H1 (cell line): ENCODE results near the gene CTSA. TPM values are rescaled to one million over a fixed set of nuclear protein-coding genes. Genes with fewer than 3 reads are reported as not detected.

Experiments
- CTCF ChIA-PET: fragments of 300-600 bp; sonication (Branson Sonifier 250); formaldehyde crosslinking; loops from one replicate; lab custom pipeline; 2021; ENCODE audit not compliant: partially characterized antibody; lab: Charles Lee
- POLR2A ChIA-PET: fragments of 300-600 bp; sonication (Branson Sonifier 250); formaldehyde crosslinking; loops from one replicate; lab custom pipeline; 2021; ENCODE audit warnings: inconsistent platforms; ENCODE audit not compliant: partially characterized antibody; lab: Charles Lee
- DNase-seq, 2 experiments: peaks; one replicate each; pipeline versions ENCODE4 v3.0.0 to v3.0.0-alpha.2; 2010 to 2022; ENCODE audit warnings: low spot score in 2 of 2, low read depth in 1 of 2, mixed read lengths in 1 of 2
- FAIRE-seq: peaks from 2 replicates; lab custom pipeline; 2011; peaks lifted over from hg19 to GRCh38; lab: Jason Lieb, UNC
- H2AFZ ChIP-seq: 2 replicates; pipeline ENCODE4 v1.8.1; 2012; ENCODE audit warnings: low read length, inconsistent platforms
- H2AK5ac ChIP-seq: 2 replicates; pipeline ENCODE4 v1.6.1; 2013; ENCODE audit warnings: low read depth, low read length
- H2BK120ac ChIP-seq: replicated peaks from 2 replicates; pipeline ENCODE3; 2013; ENCODE audit warnings: low read depth, low read length, inconsistent platforms
- H2BK12ac ChIP-seq: 2 replicates; pipeline ENCODE4 v1.6.1; 2013; ENCODE audit warnings: low read depth, low read length
- H2BK15ac ChIP-seq: 2 replicates; pipeline ENCODE4 v1.6.1; 2013; ENCODE audit warnings: low read length
- H2BK20ac ChIP-seq: 2 replicates; pipeline ENCODE4 v1.6.1; 2013; ENCODE audit warnings: low read length
- H2BK5ac ChIP-seq: 2 replicates; pipeline ENCODE4 v1.6.1; 2013; ENCODE audit warnings: low read depth, low read length
- H3K14ac ChIP-seq: 2 replicates; pipeline ENCODE4 v1.6.1; 2013; ENCODE audit warnings: inconsistent platforms; ENCODE audit not compliant: insufficient read length
- H3K18ac ChIP-seq: 2 replicates; pipeline ENCODE4 v1.6.1; 2013; ENCODE audit warnings: low read length; ENCODE audit errors: extremely low read depth
- H3K23ac ChIP-seq: 2 replicates; pipeline ENCODE4 v1.6.1; 2013; ENCODE audit warnings: inconsistent platforms; ENCODE audit not compliant: insufficient read length
- H3K23me2 ChIP-seq: 2 replicates; pipeline ENCODE4 v1.6.1; 2013; ENCODE audit warnings: low read depth, low read length
- H3K27ac ChIP-seq: 2 replicates; pipeline ENCODE4 v1.6.1; 2011; ENCODE audit warnings: low read depth, low read length, inconsistent platforms
- H3K27me3 ChIP-seq, 4 experiments: replicated peaks in 1 of 4; 1 replicate in 1 of 4; 2 replicates in 3 of 4; pipeline versions ENCODE4 v1.6.1 to v1.8.1; 2011 to 2013; ENCODE audit warnings: low read length in 3 of 4, mild to moderate bottlenecking in 3 of 4, inconsistent platforms in 2 of 4, mixed read lengths in 2 of 4, moderate library complexity in 1 of 4; ENCODE audit not compliant: control insufficient read depth in 3 of 4, insufficient read depth in 3 of 4; ENCODE audit errors: extremely low read depth in 1 of 4
- H3K36me3 ChIP-seq, 4 experiments: 2 replicates each; pipeline versions ENCODE4 v1.6.1 to v1.8.1; 2011 to 2013; ENCODE audit warnings: mild to moderate bottlenecking in 4 of 4, low read length in 3 of 4, moderate library complexity in 2 of 4, control low read depth in 1 of 4, inconsistent platforms in 1 of 4; ENCODE audit not compliant: insufficient read depth in 4 of 4, control insufficient read depth in 2 of 4
- H3K4ac ChIP-seq: replicated peaks from 2 replicates; pipeline ENCODE3; 2013; ENCODE audit warnings: low read length, low read depth, mixed read lengths, inconsistent platforms; ENCODE audit not compliant: insufficient read length
- H3K4me1 ChIP-seq, 4 experiments: replicated peaks in 1 of 4; 1 replicate in 1 of 4; 2 replicates in 3 of 4; pipeline versions ENCODE4 v1.6.1 to v1.8.1; 2011 to 2013; ENCODE audit warnings: low read length in 3 of 4, inconsistent platforms in 2 of 4, mixed read lengths in 1 of 4; ENCODE audit not compliant: insufficient read depth in 4 of 4, control insufficient read depth in 3 of 4
- H3K4me2 ChIP-seq, 2 experiments: 2 replicates each; pipeline versions ENCODE4 v1.6.1 to v1.8.1; 2011 to 2013; ENCODE audit warnings: low read depth in 2 of 2, low read length in 2 of 2, control low read depth in 1 of 2, inconsistent platforms in 1 of 2, mild to moderate bottlenecking in 1 of 2; ENCODE audit not compliant: insufficient read depth in 1 of 2
- H3K4me3 ChIP-seq, 4 experiments: fragments of 200-600, 300-600 bp in 1 of 4; sonication (generic), shearing (Covaris generic), sonication (Bioruptor Twin) in 1 of 4; 2 replicates each; pipeline versions ENCODE4 v1.5.1 to v1.8.1; 2011 to 2016; ENCODE audit warnings: low read length in 4 of 4, low read depth in 3 of 4, control low read depth in 2 of 4, inconsistent platforms in 2 of 4, mild to moderate bottlenecking in 2 of 4, mixed read lengths in 1 of 4, moderate library complexity in 1 of 4; ENCODE audit not compliant: insufficient read depth in 2 of 4; ENCODE audit errors: extremely low read depth in 1 of 4
- H3K56ac ChIP-seq: replicated peaks from 2 replicates; pipeline ENCODE3; 2013; ENCODE audit warnings: low read depth, mild to moderate bottlenecking, mixed read lengths, low read length, inconsistent platforms; ENCODE audit not compliant: insufficient read length
- H3K79me1 ChIP-seq: 2 replicates; pipeline ENCODE4 v1.6.1; 2013; ENCODE audit warnings: low read depth, low read length, control low read depth
- H3K79me2 ChIP-seq, 2 experiments: 2 replicates each; pipeline versions ENCODE4 v1.6.1 to v1.8.1; 2012 to 2013; ENCODE audit warnings: low read length in 2 of 2, mild to moderate bottlenecking in 2 of 2, inconsistent platforms in 1 of 2; ENCODE audit not compliant: insufficient read depth in 2 of 2, control insufficient read depth in 1 of 2
- H3K9ac ChIP-seq, 4 experiments: replicated peaks in 1 of 4; 1 replicate in 1 of 4; 2 replicates in 3 of 4; pipeline versions ENCODE4 v1.6.1 to v1.8.1; 2011 to 2013; ENCODE audit warnings: low read depth in 3 of 4, low read length in 3 of 4, control low read depth in 2 of 4, mild to moderate bottlenecking in 2 of 4, moderate library complexity in 2 of 4, inconsistent platforms in 1 of 4; ENCODE audit errors: extremely low read depth in 1 of 4
- H3K9me3 ChIP-seq, 2 experiments: 2 replicates each; pipeline versions ENCODE4 v1.6.1 to v1.8.1; 2012 to 2013; ENCODE audit warnings: mild to moderate bottlenecking in 2 of 2, moderate library complexity in 2 of 2, control low read depth in 1 of 2, inconsistent platforms in 1 of 2, low read depth in 1 of 2, low read length in 1 of 2, mixed read lengths in 1 of 2; ENCODE audit not compliant: insufficient read depth in 2 of 2
- H4K20me1 ChIP-seq, 2 experiments: replicated peaks in 1 of 2; 2 replicates each; pipeline versions ENCODE3 to v1.8.1; 2011 to 2013; ENCODE audit warnings: inconsistent platforms in 2 of 2, low read length in 2 of 2, mild to moderate bottlenecking in 1 of 2; ENCODE audit not compliant: insufficient read depth in 2 of 2, control insufficient read depth in 1 of 2
- H4K5ac ChIP-seq: 2 replicates; pipeline ENCODE4 v1.6.1; 2013; ENCODE audit warnings: low read length, low read depth, mixed read lengths, inconsistent platforms; ENCODE audit not compliant: insufficient read length
- H4K8ac ChIP-seq: 2 replicates; pipeline ENCODE4 v1.8.0; 2013; ENCODE audit warnings: mild to moderate bottlenecking, moderate library complexity, low read length, inconsistent platforms; ENCODE audit not compliant: insufficient read depth; ENCODE audit errors: extremely low read depth
- H4K91ac ChIP-seq: replicated peaks from 2 replicates; pipeline ENCODE3; 2013; ENCODE audit warnings: low read length, mixed read lengths, inconsistent platforms; ENCODE audit not compliant: insufficient read length
- ASH2L ChIP-seq: fragments of 200-600, 300-600 bp; sonication (generic); IDR thresholded peaks from one replicate; pipeline ENCODE4 v1.7.1; 2017; ENCODE audit warnings: low read length
- CBX5 ChIP-seq: fragments of 300-800, 300-1000 bp; sonication (generic); IDR thresholded peaks from 2 replicates; pipeline ENCODE4 v1.7.1; 2016; ENCODE audit warnings: antibody characterized with exemption, low read length, low read depth
- E2F6 ChIP-seq: IDR thresholded peaks from 2 replicates; pipeline ENCODE4 v1.6.1; 2012; ENCODE audit warnings: inconsistent platforms
- EP300 ChIP-seq, 2 experiments: IDR thresholded peaks; 1 replicate in 1 of 2; 2 replicates in 1 of 2; pipeline ENCODE4 v1.6.1; 2011 to 2012; ENCODE audit warnings: low read depth in 2 of 2, low read length in 2 of 2, mild to moderate bottlenecking in 2 of 2, borderline replicate concordance in 1 of 2, inconsistent platforms in 1 of 2, moderate library complexity in 1 of 2
- MAX ChIP-seq: IDR thresholded peaks from 2 replicates; pipeline ENCODE4 v1.6.1; 2012; ENCODE audit warnings: inconsistent platforms
- NANOG ChIP-seq: IDR thresholded peaks from 2 replicates; pipeline ENCODE4 v1.6.1; 2011; ENCODE audit warnings: low read length, low read depth, mild to moderate bottlenecking, inconsistent platforms; ENCODE audit not compliant: insufficient read depth, poor library complexity, severe bottlenecking
- POLR2A ChIP-seq, 2 experiments: IDR thresholded peaks; 1 replicate in 1 of 2; 2 replicates in 1 of 2; pipeline ENCODE4 v1.6.1; 2011; ENCODE audit warnings: low read depth in 2 of 2, low read length in 2 of 2, mild to moderate bottlenecking in 2 of 2; ENCODE audit errors: control extremely low read depth in 1 of 2
- POLR2AphosphoS5 ChIP-seq: IDR thresholded peaks from 2 replicates; pipeline ENCODE4 v1.6.1; 2011; ENCODE audit warnings: low read depth, low read length
- RNF2 ChIP-seq: fragments of 200-900, 300-1000 bp; sonication (generic); IDR thresholded peaks from 2 replicates; pipeline ENCODE4 v1.7.1; 2016; ENCODE audit warnings: borderline replicate concordance, low read depth, mild to moderate bottlenecking, antibody characterized with exemption, low read length; ENCODE audit not compliant: poor library complexity, severe bottlenecking; ENCODE audit errors: missing control alignments
- ZNF274 ChIP-seq: IDR thresholded peaks from 2 replicates; pipeline ENCODE4 v1.7.0; 2012; ENCODE audit warnings: low read length, borderline replicate concordance; ENCODE audit errors: extremely low read depth
- WGBS, 2 experiments: shearing (Covaris generic) in 1 of 2; methylation state at CpG; one replicate each; pipeline versions ENCODE4 v1.1.6 to v1.1.7; 2013 to 2015; ENCODE audit warnings: low lambda C conversion rate in 2 of 2, mixed read lengths in 2 of 2, inconsistent platforms in 1 of 2, low coverage in 1 of 2, missing lambda C conversion rate in 1 of 2; ENCODE audit not compliant: insufficient replicate concordance in 2 of 2, insufficient coverage in 1 of 2, insufficient read length in 1 of 2; ENCODE audit errors: extremely low coverage in 1 of 2, missing lambda C conversion rate in 1 of 2; 5-methylcytosine and 5-hydroxymethylcytosine counted together
- polyA plus RNA-seq, 7 experiments: library from polyadenylated mRNA; depleted of rRNA in 3 of 7; stranded (reverse) in 5 of 7; unstranded in 2 of 7; fragments of >200 nt in 5 of 7; fragments of 200-250 nt in 2 of 7; gene quantifications; 1 replicate in 5 of 7; 2 replicates in 1 of 7; 4 replicates in 1 of 7; pipeline versions ENCODE4 v1.2.1 to v1.2.3, GENCODE V29; 2011 to 2013; ENCODE audit warnings: missing spikeins in 2 of 7, mixed read lengths in 2 of 7
- total RNA-seq: library from RNA; stranded (reverse); fragmentation: NEBNext Ultra II Directional; extraction: Animal tissue kit (Norgen Biotek cat#: 25700); gene quantifications from 2 replicates; pipeline ENCODE4 v1.2.1, GENCODE V29; 2021

The CTSA gene
- total and polyA plus RNA-seq, 2 of the 8 experiments (the other 6 are each of a cell fraction or from before 2014, with no cell fraction given), result 49.7 to 74.0 TPM

- Histone ChIP-seq H4K91ac (no peak overlapping the region), H3K18ac (no peak overlapping the region), H2BK120ac (no peak overlapping the region), H2BK12ac (no peak overlapping the region), H4K8ac (no peak overlapping the region), H2AFZ (no peak overlapping the region), H2BK5ac (no peak overlapping the region)
- TF ChIP-seq POLR2A (IDR thresholded peaks at IDR 0.05; ENCODE audit: control extremely low read depth in 1 of 2, low read depth in 2 of 2, low read length in 2 of 2) (no peak), CBX5 (no peak), ZNF274 (no peak), RNF2 (no peak), POLR2AphosphoS5 (no peak), ASH2L (no peak), NANOG (no peak), E2F6 (no peak), EP300 (IDR thresholded peaks at IDR 0.05; ENCODE audit: borderline replicate concordance in 1 of 2, low read depth in 2 of 2, low read length in 2 of 2) (no peak), MAX (no peak)
- TF ChIP-seq, all 59 proteins: peak for 0
- no peak overlapping the region for H3K27ac ChIP-seq
- H3K36me3 ChIP-seq, result no peaks in the 10 kb centered on the region
- CTCF ChIA-PET, result interaction anchor here (0.6 to 2.4 kb wide), 8 partner anchors 7 to 60 kb away, joined by 3 to 10 read pairs (median 4); no protein-coding TSS in a partner anchor
- no peak overlapping the region for H2BK15ac ChIP-seq
- no peak overlapping the region for H3K14ac ChIP-seq
- no peak overlapping the region for H2BK20ac ChIP-seq
- no peak overlapping the region for H2AK5ac ChIP-seq
- H3K79me2 ChIP-seq, result no peaks in the 10 kb centered on the region; a peak in 1 of 4 replicates
- H3K56ac ChIP-seq, result no peak overlapping the region
- 91% methylated on average over 14 of the region's 14 CpGs; no CpG with 5 or more reads in 1 of the 2 experiments for WGBS, 2 experiments
- no peak overlapping the region for H3K4me2 ChIP-seq
- POLR2A ChIA-PET, result interaction anchor here (0.8 to 18.4 kb wide), 12 partner anchors 5 to 88 kb away, joined by 3 to 283 read pairs (median 9); partner anchors contain the start of genes CTSA, NEURL2, PCIF1 and PLTP
- FAIRE-seq, result no peak
- no peak overlapping the region for H3K9ac ChIP-seq
- H4K20me1 ChIP-seq, result no peaks in the 10 kb centered on the region
- no peak overlapping the region for H3K4ac ChIP-seq
- no peaks in the 10 kb centered on the region for H3K27me3 ChIP-seq
- no peak overlapping the region for H3K4me3 ChIP-seq
- H3K79me1 ChIP-seq, result no peaks in the 10 kb centered on the region
- no peaks in the 10 kb centered on the region for H3K23me2 ChIP-seq
- no peak for DNase-seq
- no peaks in the 10 kb centered on the region for H3K9me3 ChIP-seq
- H3K23ac ChIP-seq, result no peak overlapping the region
- H3K4me1 ChIP-seq, result peaks cover 3 to 5% (median 4%) of the 10 kb centered on the region in 4 experiments; a peak in 4 of 7 replicates
- H4K5ac ChIP-seq, result no peak overlapping the region
Observed at GRCh38 chr20:45927071-45927878, 36.1 kb downstream of the CTSA start.
